CD4-positive, alpha-beta T cell treated with Interleukin-6 for 4 hours (primary cell): Measurements from ENCODE around the gene PIK3R6.
"Not testable (repeated sequence)": the region's sequence is repeated elsewhere in the genome, so short reads cannot be mapped to it uniquely, and the experiment has no call there.

Experiments
- DNase-seq: peaks from one replicate; pipeline ENCODE4 v3.0.0-alpha.2; 2020; ENCODE audit warnings: mixed read lengths

Gene PIK3R6

DNA sequence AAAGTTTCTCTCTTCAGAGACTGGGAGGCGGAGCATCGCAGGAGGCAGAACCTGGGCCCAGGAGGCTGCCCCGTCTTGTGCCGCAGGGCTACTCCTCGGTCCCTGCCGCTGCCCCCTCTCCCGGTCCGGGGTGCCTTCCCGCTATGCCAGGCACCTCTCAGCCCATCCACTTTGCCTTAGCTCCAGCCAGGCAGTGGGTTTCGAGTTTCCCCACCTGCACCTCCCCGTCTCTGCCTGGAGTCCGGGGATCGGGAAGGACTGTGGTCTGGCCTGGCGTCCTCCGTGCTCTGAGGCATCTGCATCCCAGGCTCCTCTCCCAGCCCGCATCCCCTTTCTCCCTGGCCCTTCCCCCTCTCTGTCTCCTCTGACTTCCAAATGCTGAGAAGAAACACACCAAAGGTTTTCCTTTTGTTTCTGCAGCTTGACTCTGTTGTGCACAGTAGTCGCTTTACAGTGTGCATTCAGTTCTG lies 26.8 kb upstream of the PIK3R6 start:
- no peak for DNase-seq

GRCh38 chr17:8893621-8894201 lies 26.2 kb upstream of the PIK3R6 start:
- no peak for DNase-seq

- DNase-seq: no peak
Measured at GRCh38 chr17:8893059-8893458, 25.6 kb upstream of the PIK3R6 start.

DNA sequence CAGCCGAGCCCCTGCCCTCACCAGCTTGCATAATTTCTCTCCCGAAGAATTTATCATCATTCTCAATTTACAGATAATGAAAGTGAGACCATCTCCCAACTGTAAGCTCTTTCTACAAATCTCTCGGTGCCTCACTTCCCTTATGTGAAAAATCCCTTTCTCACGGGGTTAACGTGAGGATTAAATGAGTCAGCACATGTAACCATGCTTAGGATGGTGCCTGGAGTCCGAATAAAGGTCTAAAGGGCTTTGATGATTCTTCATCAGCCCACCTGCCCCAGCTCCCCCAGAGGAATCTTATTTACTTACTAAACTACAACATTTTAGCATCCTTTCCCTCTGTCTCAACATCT lies 24.8 kb upstream of the PIK3R6 start:
- no peak for DNase-seq

GRCh38 chr17:8890671-8891070 lies 23.2 kb upstream of the PIK3R6 start:
- DNase-seq: no peak

DNA sequence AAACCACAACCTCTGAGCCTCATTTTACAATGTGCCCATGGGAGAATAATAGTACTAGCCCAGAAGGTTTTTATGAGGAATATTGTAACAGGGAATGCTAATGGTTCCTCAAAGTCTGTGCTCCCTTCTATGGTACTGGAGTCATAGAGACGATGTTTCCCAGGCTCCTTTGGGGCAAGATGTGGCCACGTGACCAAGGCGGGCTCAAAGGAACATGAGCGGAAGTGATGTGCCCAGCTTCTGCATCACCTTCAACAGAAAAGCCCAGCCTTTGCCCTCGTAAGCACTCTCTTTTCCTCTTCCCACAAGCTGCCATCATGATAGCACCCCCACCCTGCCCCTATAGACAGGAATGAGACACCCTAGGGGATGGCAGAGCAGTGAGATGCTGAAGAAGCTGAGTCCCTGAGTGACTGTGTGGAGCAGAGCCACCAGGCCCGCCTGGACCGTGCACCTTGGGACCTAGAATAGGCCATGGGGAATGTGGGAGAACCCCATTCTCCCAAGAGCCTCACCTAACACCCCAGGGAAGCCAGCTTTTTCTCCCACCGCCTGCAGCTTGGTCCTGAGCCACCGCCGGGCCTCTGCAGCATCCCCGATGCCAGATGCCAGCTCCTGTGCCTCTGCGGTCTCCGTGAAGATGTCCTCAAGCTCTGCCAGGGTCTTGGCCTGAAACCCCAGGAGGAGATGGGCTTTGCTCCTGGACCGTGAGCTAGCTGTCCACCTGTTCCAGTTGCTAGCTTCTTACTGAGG lies 22.2 kb upstream of the PIK3R6 start:
- no peak for DNase-seq

GRCh38 chr17:8888704-8889302 lies 21.3 kb upstream of the PIK3R6 start:
- no peak for DNase-seq

DNA sequence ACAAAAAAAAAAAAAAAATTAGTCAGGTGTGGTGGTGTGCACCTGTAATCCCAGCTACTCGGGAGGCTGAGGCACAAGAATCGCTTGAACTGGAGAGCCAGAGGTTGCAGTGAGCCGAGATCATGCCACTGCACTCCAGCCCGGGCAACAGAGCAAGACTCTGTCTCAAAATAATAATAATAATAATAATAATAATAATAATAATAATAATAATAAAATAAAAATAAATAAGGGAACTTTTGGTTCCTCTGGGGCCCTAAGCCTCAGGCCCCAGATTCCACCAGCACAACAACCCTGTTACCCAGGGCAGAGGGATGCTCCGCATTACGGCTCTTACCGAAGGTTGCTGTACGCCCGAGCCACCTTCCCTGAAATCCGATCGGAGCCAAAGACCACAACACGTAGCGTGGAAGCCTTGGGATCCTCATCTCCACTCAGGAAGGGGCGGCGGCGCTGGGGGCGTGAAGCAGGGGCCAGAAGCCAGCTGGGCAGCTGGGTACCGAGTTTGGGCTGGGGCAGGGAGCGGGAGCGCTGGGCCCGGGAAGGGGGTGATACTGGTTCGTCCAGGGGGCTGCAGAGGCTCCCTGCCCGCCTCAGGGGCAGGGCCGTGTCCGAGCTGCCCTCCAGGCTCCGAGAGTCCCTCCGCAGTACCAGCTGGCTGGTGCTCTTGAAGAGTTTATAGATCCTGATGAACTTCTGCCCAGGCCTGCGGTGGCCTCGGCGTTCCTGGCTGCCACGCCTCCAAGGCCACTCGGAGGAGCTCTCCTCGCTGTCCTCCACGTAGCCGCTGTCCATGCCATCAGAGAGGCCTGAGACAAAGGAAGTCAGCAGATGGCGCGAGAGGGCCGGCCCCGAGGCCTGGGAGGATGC lies 20.6 kb upstream of the PIK3R6 start:
- no peak for DNase-seq

- no peak for DNase-seq
Measured at GRCh38 chr17:8887301-8887700, 19.8 kb upstream of the PIK3R6 start.

DNA sequence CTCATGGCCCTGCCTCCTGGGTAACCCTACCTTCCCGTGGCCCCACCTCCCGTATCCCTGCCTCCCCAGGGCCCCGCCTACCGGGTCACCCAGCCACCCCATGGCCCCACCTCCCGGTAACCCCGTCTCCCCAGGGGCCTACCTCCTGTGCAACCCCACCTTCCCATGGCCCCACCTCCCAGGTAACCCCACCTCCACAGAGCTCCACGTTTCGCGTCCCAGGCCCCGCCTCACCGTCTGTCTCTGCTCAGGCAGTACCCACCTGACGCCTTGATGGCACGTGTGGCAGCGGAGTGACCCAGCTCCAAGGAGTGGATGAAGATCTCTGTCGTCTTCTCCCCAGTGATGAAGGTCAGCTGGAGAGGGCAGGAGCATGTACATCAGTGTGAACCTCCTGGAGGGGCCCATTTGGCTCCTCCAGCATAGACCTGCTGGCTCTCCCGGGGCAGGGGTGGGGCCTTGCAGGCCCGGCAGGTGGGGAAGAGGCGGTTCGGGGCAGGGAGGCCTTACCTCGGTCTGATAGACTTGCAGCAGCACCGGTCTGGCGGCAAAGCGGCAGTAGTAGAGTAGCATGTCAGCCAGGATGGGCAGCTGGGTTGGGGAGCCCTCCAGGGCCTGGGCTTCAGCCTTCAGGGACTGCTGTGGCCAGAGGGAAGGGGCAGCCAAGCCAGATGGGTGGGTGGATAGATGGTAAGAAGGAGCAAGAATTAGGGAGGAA lies 18.7 kb upstream of the PIK3R6 start:
- DNase-seq: no peak

GRCh38 chr17:8885163-8885966 lies 17.9 kb upstream of the PIK3R6 start:
- DNase-seq: not testable (repeated sequence)

- no peak for DNase-seq
Measured at GRCh38 chr17:8884336-8884990, 17.0 kb upstream of the PIK3R6 start.

GRCh38 chr17:8883353-8883752 lies 15.9 kb upstream of the PIK3R6 start:
- no peak for DNase-seq

- DNase-seq: no peak
Measured at GRCh38 chr17:8881606-8882005, 14.1 kb upstream of the PIK3R6 start.

GRCh38 chr17:8880466-8880865 lies 13.0 kb upstream of the PIK3R6 start:
- DNase-seq: no peak

GRCh38 chr17:8879410-8879809 lies 11.9 kb upstream of the PIK3R6 start:
- no peak for DNase-seq

- no peak for DNase-seq
Measured at GRCh38 chr17:8877984-8878383, 10.5 kb upstream of the PIK3R6 start.

GRCh38 chr17:8875957-8876356 lies 8.5 kb upstream of the PIK3R6 start:
- no peak for DNase-seq

DNA sequence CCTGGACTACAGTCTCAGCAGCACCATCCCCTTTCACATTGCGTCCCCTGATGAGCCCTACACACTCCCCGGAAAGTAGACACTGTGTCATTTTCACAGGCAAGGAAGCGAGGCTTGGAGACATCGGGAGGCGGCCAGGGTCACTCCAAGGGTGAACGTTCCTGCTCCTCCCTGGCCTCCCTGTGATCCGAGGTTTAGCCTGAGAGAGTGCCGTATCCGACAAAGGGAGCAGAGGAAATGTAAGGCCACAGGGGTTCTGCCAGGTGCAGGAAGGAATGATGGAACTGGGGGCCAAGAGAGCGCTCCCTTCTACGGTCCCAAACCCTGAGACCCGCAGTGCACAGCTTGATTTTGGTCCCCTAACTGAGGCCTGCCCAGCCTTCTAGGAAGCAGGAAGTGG lies 8.0 kb upstream of the PIK3R6 start:
- no peak for DNase-seq

GRCh38 chr17:8873801-8874715 lies 6.6 kb upstream of the PIK3R6 start:
- DNase-seq: no peak
